NCI-H1092 treated with DMSO at 0.1 percent for 48 hours (cell line): ENCODE data around the gene ADARB2.

ENCODE experiments used
- DNase-seq: peaks from one replicate; lab custom pipeline; 2025; lab: John Stamatoyannopoulos, UW

The ADARB2 gene

DNA sequence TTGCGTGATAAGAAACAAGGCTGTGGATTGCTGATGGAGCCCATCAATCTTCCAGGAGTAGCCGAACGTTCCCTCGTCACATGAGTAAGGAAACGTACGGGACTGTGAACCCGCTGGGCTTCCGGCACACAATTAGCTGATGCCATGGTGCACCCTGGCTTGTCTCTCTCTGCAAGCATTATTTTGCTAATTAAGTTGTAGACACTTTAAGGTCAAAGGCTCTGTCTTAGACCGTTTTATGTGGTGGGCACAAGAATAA is 50.9 kb downstream of the ADARB2 start:
- no peak for DNase-seq

DNA sequence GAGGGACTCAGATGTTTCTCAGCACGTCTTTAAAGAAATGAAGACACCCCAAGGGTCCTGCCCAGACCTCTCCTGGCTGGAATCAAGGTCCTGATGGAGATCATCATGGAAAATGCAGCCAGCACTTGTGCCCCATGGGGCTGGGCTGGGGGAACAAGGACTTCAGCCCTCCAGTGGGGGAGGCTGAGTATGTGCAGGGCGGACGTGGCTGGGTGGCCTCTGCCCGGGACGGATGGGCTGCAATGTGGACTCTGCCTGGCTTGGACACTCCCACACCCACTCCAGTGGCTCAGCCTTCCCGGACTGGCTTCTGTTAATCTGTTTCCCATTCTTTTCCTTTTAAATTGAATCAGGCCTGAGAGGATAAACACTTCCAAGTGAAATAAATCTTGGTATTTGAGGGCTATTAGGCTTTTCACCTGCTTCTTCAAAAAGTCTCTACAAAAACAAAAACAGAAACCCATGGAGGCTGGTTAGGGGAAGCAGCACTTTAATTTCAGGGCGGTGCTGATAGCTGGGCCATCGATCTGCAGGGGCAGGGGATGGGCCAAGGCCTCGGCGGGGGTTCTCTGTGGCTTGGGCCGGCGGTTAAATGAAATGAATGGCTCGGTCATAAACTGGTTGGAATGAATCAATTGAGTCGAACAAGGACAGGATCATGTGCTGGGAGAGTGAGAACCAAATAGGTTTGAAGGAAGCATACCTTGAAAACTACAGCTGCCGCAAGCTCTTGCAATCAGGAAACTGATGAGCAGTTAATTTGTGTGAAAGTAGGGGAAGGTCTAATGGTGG is 51.4 kb downstream of the ADARB2 start:
- no peak for DNase-seq

DNA sequence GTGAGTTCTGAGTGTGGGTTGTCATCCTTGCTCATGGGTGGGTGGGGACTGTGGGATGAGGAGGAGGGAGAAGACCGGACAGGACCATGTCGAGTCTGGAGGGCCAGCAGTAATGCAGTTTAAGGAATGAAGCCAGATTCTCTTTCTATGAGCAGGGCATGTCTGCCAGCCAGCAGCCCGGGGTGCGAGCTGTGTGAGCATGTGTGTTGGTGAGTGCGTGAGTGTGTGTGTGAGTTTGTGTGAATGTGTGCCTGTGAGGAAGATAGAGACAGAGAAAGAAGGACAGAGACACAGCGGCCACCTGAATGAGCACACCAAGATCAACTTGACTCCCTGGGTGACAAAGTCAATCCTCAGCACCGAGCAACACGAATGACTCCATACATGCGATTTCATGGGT is 52.3 kb downstream of the ADARB2 start:
- DNase-seq: no peak

DNA sequence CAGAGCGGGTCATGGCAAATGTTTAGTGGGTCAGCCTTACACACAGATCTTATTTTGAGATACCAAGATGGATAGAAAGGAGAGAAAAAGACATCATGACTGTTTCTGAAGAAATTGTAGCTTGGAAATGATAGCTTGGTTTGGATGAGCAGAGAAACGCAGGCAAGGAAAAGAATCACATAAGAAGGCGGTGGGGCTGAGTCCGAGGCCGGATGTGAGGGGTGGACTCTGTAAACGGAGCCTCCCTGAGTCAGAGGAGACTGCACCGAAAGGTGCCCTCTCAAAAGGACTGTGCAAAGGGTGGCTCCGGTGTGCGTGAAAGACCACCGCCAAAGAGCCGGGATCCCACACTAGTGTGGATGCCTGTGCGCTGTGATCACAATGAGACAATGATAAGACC is 53.7 kb downstream of the ADARB2 start:
- DNase-seq: no peak

DNA sequence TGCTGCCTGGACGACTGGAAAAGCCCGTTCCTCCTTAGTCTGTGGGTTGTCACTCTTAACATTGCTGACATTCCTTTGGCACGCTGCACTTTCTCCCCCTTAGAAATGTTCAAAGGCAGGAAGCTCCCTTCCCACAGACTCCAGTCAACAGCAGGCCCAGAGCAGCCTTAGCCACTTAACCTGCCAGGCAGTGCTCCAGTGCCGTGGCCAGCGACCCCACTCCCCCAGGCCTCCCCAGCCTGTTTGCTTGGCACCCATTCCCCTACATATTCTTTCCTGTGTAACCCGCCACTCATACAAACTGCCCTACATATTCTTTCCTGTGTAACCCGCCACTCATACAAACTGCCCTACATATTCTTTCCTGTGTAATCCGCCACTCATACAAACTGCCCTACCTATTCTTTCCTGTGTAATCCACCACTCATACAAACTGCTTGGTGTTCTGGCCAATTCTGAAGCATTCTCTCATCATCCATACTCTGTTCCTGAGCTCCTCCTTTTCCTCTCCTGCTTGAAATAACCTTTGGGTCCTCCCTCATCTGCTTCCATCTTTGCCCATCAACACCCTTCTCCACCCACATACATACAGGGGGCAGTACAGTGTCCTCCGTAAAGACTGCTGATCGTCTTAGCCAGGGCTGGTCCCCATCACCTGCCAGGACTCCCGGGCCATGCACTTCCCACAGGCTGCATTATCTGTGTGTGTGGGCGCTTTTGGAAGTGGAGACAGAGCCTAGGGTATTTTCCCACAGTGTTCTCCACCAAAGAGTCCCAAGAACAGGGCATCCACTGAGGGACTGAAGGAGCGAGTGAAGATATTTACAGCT is 57.3 kb downstream of the ADARB2 start:
- DNase-seq: no peak

DNA sequence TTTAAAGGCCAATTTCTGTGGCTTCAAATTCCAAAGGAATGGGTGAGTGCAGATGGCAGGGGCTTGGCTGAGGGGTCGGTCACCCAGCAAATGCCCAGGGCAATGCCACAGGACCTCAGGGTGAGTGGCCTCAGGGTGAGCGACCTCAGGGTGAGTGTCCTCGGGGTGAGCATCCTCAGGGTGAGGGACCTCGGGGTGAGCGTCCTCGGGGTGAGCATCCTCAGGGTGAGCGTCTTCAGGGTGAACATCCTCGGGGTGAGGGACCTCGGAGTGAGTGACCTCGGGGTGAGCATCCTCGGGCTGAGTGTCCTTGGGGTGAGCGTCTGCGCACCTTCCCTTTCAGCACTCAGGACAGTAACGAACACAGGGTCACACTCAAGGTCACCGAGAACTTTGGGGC is 59.2 kb downstream of the ADARB2 start:
- DNase-seq: no peak

DNA sequence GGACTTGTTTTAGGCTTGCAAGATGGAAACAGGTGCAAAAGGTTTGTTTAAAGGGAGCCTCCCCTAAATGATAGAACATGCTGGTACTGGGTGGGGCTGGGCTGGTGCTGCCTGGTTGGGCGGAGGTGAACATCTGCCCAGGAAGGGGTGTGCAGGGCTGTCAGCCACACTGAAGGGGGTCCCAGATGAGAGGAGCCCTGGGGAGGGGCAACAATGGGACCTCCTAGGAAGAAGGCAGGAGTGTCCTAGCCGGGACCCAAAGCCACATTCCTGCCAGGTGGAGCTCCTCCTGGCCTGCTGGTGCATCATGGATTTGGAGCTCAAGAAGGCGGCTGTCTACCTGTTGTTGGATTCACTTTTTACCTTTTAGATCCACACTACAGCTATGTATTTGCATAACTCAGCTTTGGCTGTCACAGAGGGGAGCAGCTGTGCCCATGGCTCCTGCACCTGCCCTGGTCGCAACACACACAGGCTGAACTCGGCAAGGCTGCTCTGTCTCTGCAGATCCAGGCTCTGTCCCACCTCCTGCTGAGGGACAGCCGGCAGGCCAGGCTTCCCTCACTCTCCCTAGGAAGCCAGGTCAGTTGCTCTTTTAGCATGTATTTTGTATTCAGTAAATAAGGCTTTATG is 59.9 kb downstream of the ADARB2 start:
- peak; percentile 8 for DNase-seq

DNA sequence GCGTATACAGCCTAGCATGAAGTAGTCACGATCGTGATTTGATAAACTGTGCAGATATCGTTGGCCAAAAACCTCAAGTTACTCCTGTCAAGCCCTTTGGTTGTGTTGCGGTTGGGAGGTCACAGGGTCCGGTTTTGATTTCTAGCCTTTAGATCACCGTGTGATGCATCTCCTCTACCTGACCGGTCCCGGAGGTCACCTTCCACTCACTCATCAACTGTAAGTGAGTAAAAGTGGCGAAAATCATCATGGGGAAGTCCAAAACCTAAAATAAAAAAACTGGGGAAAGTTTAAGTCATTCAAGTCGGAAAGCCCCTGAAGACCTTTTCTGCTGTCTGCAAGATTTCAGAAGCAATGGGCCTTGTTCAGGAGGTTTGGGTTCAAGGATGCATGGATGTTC is 62.8 kb downstream of the ADARB2 start:
- DNase-seq: no peak

DNA sequence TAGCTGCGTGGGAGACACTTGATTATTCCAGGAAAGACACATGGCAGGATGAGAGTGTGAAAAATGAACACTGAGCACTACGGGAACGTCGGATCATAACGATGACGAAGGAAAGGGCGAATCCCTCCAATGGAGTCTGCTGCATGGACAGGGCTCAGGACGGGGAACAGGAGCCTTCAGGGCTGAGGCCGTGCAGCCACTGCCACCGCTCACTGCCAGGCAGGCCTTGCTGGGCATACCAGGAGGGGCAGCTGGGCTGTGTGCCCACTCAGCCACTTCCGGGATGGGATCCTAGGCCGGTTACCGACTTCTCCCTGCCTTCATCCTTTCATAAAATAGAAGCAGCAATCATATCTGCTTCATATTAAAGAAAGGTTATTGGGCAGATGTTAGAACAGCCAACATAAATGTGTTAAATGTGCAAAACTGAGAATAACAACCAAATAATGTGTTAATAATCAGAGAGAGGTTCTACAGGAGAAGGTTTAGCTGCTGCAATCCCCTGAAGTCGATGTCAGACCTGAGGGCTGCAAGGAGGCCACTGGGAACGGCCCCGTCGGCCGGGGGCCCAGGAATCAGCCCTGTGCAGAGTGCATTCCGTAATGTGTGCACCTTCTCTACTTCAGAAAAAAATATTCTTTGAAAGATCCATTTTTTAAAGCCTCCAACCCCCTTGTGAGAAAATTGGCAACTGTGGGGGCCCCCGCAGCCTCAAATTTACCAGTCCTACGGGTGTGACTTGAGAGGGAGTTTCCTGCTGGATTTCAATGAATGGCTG is 63.6 kb downstream of the ADARB2 start:
- no peak for DNase-seq

DNA sequence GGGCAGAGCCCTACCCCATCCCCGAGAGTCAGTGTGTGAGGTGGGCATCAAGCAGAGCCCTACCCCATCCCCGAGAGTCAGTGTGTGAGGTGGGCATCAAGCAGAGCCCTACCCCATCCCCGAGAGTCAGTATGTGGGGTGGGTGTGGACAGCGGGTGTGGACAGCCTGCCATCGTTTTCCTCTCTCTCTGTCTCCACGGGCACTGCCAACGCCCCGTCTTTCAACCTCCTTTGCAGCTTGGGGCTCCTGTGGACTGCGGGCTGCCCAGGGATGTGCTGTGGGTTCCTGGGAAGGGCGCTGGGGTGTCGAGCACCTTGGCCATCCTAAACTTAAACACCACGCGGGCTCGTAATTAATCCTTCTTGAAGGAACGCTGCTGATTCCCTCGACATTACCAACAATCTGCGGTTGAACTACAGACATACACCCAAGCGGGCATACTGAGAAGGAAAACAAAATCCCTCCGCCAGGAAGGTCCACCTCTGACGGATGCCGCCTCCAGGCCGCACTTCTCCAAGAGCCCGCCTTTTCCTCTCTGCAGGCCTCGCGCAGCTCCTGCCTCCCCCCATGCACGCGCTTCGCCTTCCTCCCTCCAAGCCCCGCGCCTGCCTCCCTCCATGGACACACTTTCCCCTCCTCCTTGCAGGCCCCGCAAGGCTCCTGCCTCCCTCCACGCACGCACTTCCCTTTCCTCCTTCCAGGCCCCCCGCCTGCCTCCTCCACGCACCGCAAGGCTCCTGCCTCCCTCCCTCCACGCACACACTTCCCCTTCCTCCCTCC is 65.1 kb downstream of the ADARB2 start:
- DNase-seq: no peak

DNA sequence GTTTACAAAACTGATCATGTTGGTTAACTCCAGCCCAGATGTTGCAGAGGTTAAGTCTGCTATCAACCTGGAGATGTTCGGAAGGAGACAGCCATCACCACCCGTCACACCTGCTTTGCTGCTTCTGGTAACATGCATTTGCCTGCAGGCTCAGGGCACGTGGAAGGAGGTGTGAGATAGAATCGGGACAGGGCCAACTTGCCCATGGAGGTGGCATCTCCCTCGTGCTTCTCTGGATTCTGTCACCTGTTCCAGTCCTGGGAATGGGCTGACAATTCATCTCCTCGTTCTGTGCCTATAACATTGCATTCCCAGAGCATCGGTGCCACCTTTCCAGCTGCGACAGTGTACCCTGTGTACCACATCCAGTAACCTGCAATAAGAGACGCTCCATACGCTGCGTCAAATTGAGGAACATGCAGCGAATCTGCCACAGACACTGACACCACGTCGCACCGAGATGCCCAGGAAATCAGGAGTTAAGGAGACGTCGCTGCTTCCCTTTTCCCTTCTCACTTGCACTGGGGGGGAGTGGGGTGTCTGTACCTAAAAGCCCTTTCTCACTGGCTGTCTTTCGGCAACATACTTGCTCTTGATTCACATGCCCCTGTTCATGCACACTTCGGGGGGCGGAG is 65.8 kb downstream of the ADARB2 start:
- DNase-seq: no peak

DNA sequence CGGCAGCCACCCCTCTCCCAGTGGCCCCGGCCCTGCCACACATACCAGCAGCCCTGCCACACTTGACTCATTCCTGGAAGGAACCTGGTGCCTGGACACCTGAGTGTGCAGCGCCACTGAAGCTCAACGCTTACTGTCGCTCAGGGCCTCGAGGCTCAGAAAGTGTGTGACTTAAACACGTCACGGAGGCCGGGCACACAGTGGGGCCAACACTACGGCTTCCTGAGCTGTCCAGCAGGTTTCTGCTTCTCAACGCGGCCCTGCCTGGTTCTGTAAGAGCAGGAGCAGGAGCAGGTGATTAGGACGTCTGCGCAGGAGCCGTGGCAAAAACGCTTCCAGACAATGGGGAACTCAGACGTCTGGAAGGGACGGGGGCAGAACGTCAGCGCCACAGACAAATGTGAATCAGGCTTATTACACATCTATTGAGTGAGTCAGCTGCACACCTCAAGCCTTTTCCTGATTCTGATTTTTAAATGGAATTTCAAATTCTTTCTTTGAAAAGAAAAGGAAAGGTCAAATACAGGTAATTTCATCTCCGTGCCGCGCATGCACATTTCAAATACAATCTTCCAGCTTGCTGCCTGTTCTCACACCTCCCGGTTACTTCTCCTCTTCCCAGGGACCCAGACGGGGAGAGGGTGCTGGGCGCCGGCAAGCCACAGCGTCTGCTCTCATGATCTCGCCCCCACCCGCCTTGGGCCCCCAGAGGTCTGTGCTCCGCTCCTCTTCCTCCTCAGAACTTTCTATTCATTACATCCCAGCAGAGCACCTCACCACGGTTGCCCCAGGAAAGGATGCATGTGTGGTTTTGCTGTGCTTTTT is 66.6 kb downstream of the ADARB2 start:
- DNase-seq: no peak

DNA sequence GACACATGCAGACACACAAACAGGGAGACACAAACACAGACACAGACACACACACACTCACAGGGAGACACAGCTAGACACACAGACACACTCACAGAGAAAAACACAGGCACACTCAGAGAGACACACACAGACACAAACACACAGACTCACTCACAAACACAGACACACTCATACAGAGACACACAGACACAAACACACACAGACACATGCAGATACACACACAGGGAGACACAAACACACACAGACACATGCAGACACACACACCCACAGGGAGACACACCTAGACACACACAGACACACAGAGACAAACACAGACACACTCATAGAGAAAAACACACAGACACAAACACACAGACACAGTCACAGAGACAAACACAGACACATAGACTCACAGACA is 67.9 kb downstream of the ADARB2 start:
- no peak for DNase-seq

DNA sequence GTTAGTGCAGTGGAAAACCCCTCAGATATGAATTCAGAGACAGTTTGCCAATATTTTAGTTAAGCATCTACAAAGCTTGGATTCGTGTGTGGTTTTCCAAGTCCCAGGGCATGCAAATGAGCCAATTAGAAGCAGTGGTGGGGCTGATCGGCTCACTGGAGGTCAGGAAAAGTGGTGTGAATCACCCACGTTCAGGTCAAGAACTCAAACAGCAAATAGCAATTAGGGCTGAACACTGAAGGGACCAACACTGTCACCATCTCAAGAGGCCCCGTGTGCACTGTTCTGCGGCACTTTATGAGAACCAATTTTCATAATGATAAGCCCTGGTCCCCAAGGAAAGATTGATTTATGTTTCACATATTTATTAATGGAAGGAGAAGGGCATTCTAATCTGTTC is 68.9 kb downstream of the ADARB2 start:
- DNase-seq: no peak

DNA sequence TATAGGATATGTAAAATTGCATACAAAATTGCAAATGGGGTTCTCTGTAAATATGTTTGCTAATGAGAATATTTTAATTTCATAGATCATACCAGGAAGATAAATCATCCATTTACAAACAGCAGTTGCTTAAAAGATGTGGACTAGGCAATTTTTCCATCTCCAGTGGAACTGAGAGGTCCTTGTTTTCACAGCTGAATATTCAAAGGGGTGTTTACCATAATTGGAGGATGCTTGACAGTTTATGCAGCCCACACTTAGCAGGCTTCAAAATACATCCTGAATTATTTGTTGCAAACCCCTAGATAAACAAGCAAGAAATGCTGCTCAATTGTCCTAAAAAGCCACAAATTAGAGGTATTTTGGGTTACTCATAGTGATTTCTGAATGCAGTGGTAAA is 69.9 kb downstream of the ADARB2 start:
- no peak for DNase-seq

DNA sequence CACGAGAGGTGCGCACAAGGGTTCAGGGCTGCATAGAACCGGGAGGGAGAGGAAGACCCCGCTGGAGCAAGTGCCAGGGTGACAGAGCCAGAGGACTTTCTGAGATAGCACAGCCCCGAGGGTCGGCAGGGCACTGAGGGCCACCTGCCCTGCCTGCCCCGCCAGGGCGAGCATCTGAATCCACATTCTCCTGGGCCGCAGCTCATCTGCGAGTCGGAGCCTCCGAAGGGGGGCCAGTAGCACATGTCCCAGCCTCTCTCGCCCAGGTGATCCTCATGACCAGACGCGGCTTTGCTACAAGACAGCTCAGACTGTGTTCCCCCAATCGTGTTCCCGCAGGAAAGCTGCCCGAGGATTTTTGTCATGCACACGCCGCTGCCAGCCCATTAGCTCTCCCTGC is 71.2 kb downstream of the ADARB2 start:
- DNase-seq: no peak

DNA sequence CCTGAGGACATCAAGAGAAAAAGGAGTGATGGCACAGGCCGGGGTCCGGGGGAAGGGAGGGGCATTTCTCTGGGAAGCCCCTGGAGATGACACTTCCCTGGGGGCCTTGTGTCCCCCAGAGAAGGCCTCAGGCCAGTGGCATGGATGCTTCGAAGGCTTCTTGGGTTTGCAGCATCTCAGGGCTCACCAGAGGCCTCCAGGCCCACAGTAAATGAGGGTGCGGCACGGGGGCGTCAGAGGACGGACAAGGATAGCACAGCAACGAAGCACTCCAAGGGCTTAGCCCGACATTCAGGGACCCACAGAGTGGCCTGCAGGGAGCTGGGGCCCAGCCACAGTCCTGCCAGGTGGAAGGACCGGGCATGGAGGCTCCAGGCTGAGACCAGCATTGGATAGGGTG is 71.6 kb downstream of the ADARB2 start:
- DNase-seq: no peak

DNA sequence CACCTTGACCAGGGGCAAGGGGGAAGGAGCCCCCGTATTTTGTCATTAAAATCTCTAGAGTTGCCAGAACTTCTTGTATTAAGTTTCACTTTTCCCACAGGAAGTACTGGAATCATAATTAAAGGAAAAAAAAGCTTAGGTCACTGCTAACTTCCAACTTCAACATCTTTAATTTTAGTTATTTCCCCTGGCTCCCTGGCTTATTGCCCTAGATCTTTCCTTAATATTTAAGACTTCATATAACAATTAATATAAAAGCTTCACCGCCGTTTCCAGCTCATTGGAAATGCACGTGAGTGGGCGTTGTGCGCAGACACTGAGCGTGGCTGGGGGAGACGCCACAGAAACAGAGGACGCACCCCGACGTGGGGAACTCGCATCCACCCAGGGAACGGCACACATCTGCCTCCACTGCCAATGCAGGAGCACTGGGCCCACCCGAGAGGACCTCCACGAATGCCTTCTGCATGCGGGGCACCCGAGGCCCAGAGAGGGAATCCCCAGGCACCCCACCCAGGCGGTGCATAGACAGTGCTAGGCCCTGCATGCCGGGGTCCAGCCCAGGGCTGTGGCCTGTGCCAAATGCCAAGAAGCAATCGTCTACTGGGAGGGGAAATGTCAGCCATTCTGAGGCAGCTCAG is 72.2 kb downstream of the ADARB2 start:
- no peak for DNase-seq

DNA sequence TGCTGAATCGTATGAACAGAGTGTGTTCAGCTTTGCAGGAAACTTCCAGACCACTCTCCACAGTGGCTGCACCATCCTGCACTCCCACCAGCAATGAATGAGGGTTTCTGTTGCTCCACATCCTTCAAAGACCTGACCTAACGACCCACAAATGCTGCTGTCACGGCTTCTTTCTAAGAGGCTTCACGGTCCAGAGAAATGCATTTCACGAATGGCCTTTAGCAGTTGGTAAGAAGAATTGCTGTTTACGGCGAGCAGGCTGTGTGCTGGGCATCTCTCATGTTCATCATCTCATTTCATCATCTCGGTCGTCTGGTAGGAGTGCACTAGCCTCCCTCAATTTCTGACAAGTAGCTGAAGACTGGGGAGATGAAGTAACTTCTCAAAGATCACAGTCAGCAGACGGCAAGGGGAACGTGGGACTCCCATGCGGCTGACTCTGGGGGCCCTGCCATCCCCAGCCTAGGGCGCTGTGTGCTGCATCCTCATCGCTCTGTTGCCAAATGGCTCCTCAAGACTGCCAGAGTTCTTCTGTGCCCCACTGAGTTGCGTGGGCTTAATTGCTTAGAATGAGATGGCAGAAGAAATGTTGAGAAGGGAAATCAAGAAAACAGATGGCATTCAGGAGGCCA is 72.9 kb downstream of the ADARB2 start:
- no peak for DNase-seq
